Endothelial cell of umbilical vein (primary cell): Measurements from ENCODE around the gene CDC42EP3. TPM values are rescaled to one million over a fixed set of nuclear protein-coding genes. Genes with fewer than 3 reads are reported as not detected.

Experiments used
- BruUV-seq: library from RNA; stranded (reverse); fragments of 400-500 nt; replicated peaks from 2 replicates; lab custom pipeline; 2021; lab: Mats Ljungman, UMichigan
- CTCF ChIA-PET: fragments of 300-600, 350-600 bp; sonication (Branson Sonifier 250); formaldehyde crosslinking; loops from one replicate; lab custom pipeline; 2021; ENCODE audit warnings: antibody characterized with exemption, inconsistent platforms; lab: Charles Lee
- POLR2A ChIA-PET: fragments of 300-600, 350-600 bp; sonication (Branson Sonifier 250); formaldehyde crosslinking; loops from one replicate; lab custom pipeline; 2021; ENCODE audit warnings: antibody characterized with exemption, inconsistent platforms; lab: Charles Lee
- DNase-seq: peaks from one replicate; pipeline ENCODE4 v3.0.0-alpha.2; 2011; ENCODE audit warnings: low read depth, low spot score
- FAIRE-seq: peaks from 2 replicates; lab custom pipeline; 2011; peaks lifted over from hg19 to GRCh38; lab: Jason Lieb, UNC
- H2AFZ ChIP-seq: 2 replicates; pipeline ENCODE4 v1.6.0; 2012; ENCODE audit warnings: low read depth, low read length, control low read depth, inconsistent platforms
- H3K27ac ChIP-seq: 2 replicates; pipeline ENCODE4 v1.5.1; 2011; ENCODE audit warnings: low read depth, mild to moderate bottlenecking, control low read depth, low read length, moderate library complexity; ENCODE audit not compliant: insufficient read depth
- H3K27me3 ChIP-seq, 2 experiments: 2 replicates each; pipeline versions ENCODE4 v1.6.0 to v1.6.1; 2011; ENCODE audit warnings: low read length in 2 of 2, mixed read lengths in 1 of 2; ENCODE audit not compliant: control insufficient read depth in 2 of 2, insufficient read depth in 2 of 2
- H3K36me3 ChIP-seq, 2 experiments: 2 replicates in 1 of 2; 3 replicates in 1 of 2; pipeline ENCODE4 v1.5.1; 2011; ENCODE audit warnings: low read length in 2 of 2, mild to moderate bottlenecking in 1 of 2, moderate library complexity in 1 of 2; ENCODE audit not compliant: control insufficient read depth in 2 of 2, insufficient read depth in 2 of 2; ENCODE audit errors: extremely low read depth in 1 of 2
- H3K4me1 ChIP-seq: 3 replicates; pipeline ENCODE4 v1.5.1; 2011; ENCODE audit warnings: mild to moderate bottlenecking, low read length; ENCODE audit not compliant: control insufficient read depth, insufficient read depth; ENCODE audit errors: extremely low read depth
- H3K4me2 ChIP-seq: 2 replicates; pipeline ENCODE4 v1.6.1; 2011; ENCODE audit warnings: low read length, control low read depth, mixed read lengths; ENCODE audit not compliant: insufficient read depth
- H3K4me3 ChIP-seq, 3 experiments: fragments of 200-600 bp in 1 of 3; sonication (generic), shearing (Covaris generic) in 1 of 3; replicated peaks in 1 of 3; 2 replicates each; pipeline ENCODE4 v1.5.1; 2011 to 2016; ENCODE audit warnings: control low read depth in 3 of 3, low read length in 3 of 3, mild to moderate bottlenecking in 2 of 3, inconsistent platforms in 1 of 3, low read depth in 1 of 3, moderate library complexity in 1 of 3; ENCODE audit not compliant: insufficient read depth in 1 of 3
- H3K79me2 ChIP-seq: 2 replicates; pipeline ENCODE4 v1.6.0; 2012; ENCODE audit warnings: low read length, inconsistent platforms; ENCODE audit not compliant: control insufficient read depth, insufficient read depth
- H3K9ac ChIP-seq: replicated peaks from 2 replicates; pipeline ENCODE3; 2011; ENCODE audit warnings: low read length, control low read depth; ENCODE audit not compliant: insufficient read depth; ENCODE audit errors: extremely low read depth
- H3K9me1 ChIP-seq: replicated peaks from 3 replicates; pipeline ENCODE4 v1.6.0; 2011; ENCODE audit warnings: mild to moderate bottlenecking, low read length; ENCODE audit not compliant: control insufficient read depth, insufficient read depth; ENCODE audit errors: extremely low read depth
- H3K9me3 ChIP-seq: replicated peaks from 2 replicates; pipeline ENCODE4 v1.5.1; 2012; ENCODE audit warnings: low read length, inconsistent platforms; ENCODE audit not compliant: control insufficient read depth, insufficient read depth
- H4K20me1 ChIP-seq: replicated peaks from 2 replicates; pipeline ENCODE3; 2011; ENCODE audit warnings: mild to moderate bottlenecking, low read length; ENCODE audit not compliant: control insufficient read depth, insufficient read depth; ENCODE audit errors: extremely low read depth
- CTCF ChIP-seq, 2 donors: IDR thresholded peaks; 1 replicate in 1 of 2; 2 replicates in 1 of 2; pipeline ENCODE4 v1.5.1; 2011; ENCODE audit warnings: low read length in 2 of 2, mild to moderate bottlenecking in 2 of 2, moderate library complexity in 2 of 2, control low read depth in 1 of 2, inconsistent platforms in 1 of 2, low read depth in 1 of 2; ENCODE audit not compliant: insufficient read depth in 1 of 2; ENCODE audit errors: extremely low read depth in 1 of 2
- EZH2 ChIP-seq: IDR thresholded peaks from 2 replicates; pipeline ENCODE4 v1.6.1; 2012; ENCODE audit warnings: borderline replicate concordance, low read depth, mild to moderate bottlenecking, moderate library complexity, low read length, inconsistent platforms; ENCODE audit not compliant: severe bottlenecking
- FOS ChIP-seq: IDR thresholded peaks from 2 replicates; pipeline ENCODE4 v1.6.1; 2011; ENCODE audit warnings: mild to moderate bottlenecking, low read length, moderate library complexity, borderline replicate concordance; ENCODE audit not compliant: insufficient read depth
- GATA2 ChIP-seq: IDR thresholded peaks from 2 replicates; pipeline ENCODE4 v1.7.0; 2011; ENCODE audit warnings: low read depth, mild to moderate bottlenecking, moderate library complexity, mixed read lengths, low read length; ENCODE audit not compliant: insufficient read length, insufficient read depth
- JUN ChIP-seq: IDR thresholded peaks from 2 replicates; pipeline ENCODE4 v1.6.1; 2011; ENCODE audit warnings: borderline replicate concordance, low read depth; ENCODE audit not compliant: insufficient read length, insufficient read depth
- MAX ChIP-seq: IDR thresholded peaks from 2 replicates; pipeline ENCODE4 v1.6.1; 2011; ENCODE audit not compliant: insufficient read depth, insufficient read length
- MYC ChIP-seq: IDR thresholded peaks from one replicate; pipeline ENCODE4 v1.6.1; 2011; ENCODE audit warnings: mild to moderate bottlenecking, low read depth, low read length
- POLR2A ChIP-seq: IDR thresholded peaks from 2 replicates; pipeline ENCODE4 v1.6.1; 2012; ENCODE audit warnings: low read depth, mild to moderate bottlenecking, control low read depth, low read length
- POLR2AphosphoS5 ChIP-seq: IDR thresholded peaks from 2 replicates; pipeline ENCODE4 v1.6.1; 2012; ENCODE audit warnings: low read depth, mild to moderate bottlenecking, control low read depth, low read length, moderate library complexity; ENCODE audit not compliant: insufficient read depth
- dilution Hi-C: fragments of 300-500 bp; cut with MboI; formaldehyde crosslinking; loops from one replicate; pipeline ENCODE4 v1.15.0; 2019; ENCODE audit warnings: low sequenced_read_pairs; ENCODE audit not compliant: extremely low pct_ligation_motif_present
- intact Hi-C: fragments of 100-400 bp; cut with micrococcal nuclease; formaldehyde crosslinking; loops from one replicate; pipeline ENCODE4 v1.10.0; 2022
- polyA plus RNA-seq, 4 experiments: library from polyadenylated mRNA; depleted of rRNA in 3 of 4; stranded (reverse) in 3 of 4; unstranded in 1 of 4; fragments of >200 nt; gene quantifications; 2 replicates each; pipeline versions ENCODE4 v1.2.1 to v1.2.3, GENCODE V29; 2011 to 2012; ENCODE audit warnings: missing spikeins in 1 of 4
- total RNA-seq: library from RNA; stranded (reverse); gene quantifications from 2 replicates; pipeline ENCODE4 v1.2.3, GENCODE V29; 2021

Gene CDC42EP3
- total and polyA plus RNA-seq, 2 donors (not counting 3 experiments of a cell fraction or from before 2014, with no cell fraction given), result 14.6 to 54.7 TPM

DNA sequence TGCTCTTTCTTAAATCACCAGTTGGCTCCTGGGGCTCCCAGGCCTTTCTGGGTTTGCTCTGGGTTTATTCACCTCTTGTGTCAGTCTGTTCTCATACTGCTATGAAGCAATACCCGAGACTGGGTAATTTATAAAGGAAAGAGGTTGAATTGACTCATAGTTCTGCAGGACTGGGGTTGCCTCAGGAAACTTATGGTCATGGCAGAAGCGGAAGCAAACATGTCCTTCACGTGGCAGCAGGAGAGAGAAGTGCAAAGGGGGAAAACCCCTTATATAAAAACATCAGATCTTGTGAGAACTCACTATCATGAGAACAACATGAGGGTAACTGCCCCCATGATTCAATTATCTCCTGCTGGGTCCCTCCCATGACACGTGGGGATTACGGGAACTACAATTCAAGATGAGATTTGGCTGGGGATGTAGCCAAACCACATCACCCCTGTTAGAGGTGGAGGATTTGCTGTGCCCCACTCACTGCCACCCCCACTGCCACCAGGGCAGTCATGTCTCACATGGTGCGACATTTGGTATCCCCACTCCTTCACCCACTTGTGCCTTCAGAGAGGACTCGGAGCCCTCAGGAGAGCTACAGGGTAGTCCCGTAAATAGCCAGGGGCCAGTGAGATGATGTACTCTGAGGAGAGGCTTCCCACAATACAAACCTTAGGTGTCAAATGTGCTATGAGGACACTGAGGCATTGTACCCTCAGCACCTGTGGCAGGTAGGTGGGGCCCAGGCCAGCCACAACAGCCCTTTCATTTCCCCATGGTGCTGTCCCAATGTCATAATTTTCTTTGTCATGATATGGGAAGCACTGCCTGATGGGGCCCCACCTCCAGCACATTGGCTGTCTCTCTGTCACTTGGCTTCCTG, 35.7 kb downstream of the CDC42EP3 start:
- no peaks in the 10 kb centered on the region for H3K9me1 ChIP-seq
- H3K9ac ChIP-seq, result no peak overlapping the region
- CTCF ChIA-PET, result no interaction called here
- no peaks in the 10 kb centered on the region for H3K27me3 ChIP-seq
- intact Hi-C loops (no loop called here), dilution Hi-C loops (no loop called here)
- peak; percentile 62 for DNase-seq
- peaks cover 19% of the 10 kb centered on the region for H3K4me1 ChIP-seq
- H3K4me2 ChIP-seq, result peak overlapping the region; percentile 22
- BruUV-seq, result no TSS peak
- no peak overlapping the region for H2AFZ ChIP-seq
- FAIRE-seq, result peak; percentile 46
- POLR2A ChIA-PET, result no interaction called here
- H3K36me3 ChIP-seq, result no peaks in the 10 kb centered on the region
- no peak overlapping the region for H3K4me3 ChIP-seq
- TF ChIP-seq FOS (peak; percentile 28), JUN (peak; percentile 15), MAX (no peak), POLR2AphosphoS5 (no peak), POLR2A (no peak), EZH2 (no peak), CTCF (IDR thresholded peaks at IDR 0.05; ENCODE audit: extremely low read depth in 1 of 2, insufficient read depth in 1 of 2, low read depth in 1 of 2, low read length in 2 of 2) (no peak), GATA2 (no peak), MYC (no peak)
- no peaks in the 10 kb centered on the region for H4K20me1 ChIP-seq
- peak overlapping the region; percentile 46 for H3K27ac ChIP-seq
- H3K79me2 ChIP-seq, result no peaks in the 10 kb centered on the region
- no peaks in the 10 kb centered on the region for H3K9me3 ChIP-seq
